ENCODE data around the gene DLX5.

DNA sequence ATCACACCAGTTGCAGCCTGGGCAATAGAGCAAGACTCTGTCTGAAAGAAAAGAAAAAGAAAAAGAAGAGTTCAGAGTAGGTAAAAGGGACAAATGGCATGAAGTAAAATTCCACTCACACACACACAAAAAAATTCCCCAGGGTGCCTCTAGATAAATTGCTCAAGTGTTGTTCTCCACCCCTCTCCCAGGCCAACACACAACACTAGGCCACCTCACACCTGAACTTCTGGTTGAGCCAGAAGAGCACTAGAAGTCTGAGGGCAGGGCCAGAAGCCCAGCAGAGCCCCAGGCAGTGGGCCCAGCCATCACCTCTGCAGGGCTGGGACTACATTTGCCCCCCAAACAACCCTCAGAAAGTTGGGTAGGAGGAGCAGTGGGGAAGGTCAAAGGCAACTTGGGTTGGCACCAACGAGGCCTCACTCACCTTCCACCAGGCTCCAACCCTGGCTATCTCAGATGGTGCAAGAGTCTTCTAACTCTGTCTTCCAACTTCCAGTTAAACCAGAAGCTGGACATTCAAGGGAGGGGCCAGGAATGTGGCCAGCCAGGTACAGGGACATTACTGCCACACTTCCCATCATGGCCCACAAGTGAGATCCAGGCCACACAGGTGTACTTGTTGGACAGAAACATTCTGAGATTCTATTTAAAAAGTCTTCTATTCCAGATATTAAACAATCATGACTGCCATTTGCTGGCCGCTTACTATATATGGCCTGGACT lies 44.9 kb downstream of the DLX5 start:
- TF ChIP-seq, protein P1, sequence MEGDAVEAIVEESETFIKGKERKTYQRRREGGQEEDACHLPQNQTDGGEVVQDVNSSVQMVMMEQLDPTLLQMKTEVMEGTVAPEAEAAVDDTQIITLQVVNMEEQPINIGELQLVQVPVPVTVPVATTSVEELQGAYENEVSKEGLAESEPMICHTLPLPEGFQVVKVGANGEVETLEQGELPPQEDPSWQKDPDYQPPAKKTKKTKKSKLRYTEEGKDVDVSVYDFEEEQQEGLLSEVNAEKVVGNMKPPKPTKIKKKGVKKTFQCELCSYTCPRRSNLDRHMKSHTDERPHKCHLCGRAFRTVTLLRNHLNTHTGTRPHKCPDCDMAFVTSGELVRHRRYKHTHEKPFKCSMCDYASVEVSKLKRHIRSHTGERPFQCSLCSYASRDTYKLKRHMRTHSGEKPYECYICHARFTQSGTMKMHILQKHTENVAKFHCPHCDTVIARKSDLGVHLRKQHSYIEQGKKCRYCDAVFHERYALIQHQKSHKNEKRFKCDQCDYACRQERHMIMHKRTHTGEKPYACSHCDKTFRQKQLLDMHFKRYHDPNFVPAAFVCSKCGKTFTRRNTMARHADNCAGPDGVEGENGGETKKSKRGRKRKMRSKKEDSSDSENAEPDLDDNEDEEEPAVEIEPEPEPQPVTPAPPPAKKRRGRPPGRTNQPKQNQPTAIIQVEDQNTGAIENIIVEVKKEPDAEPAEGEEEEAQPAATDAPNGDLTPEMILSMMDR (IDR thresholded peaks at IDR 0.05): no peak
- TF ChIP-seq ZFX (IDR thresholded peaks at IDR 0.05; ENCODE audit: borderline replicate concordance): no peak

Data from 22Rv1 (cell line).